ENCODE results near the gene SPTBN5. TPM values are rescaled to one million over a fixed set of nuclear protein-coding genes. Genes with fewer than 3 reads are reported as not detected.

The SPTBN5 gene
- total and polyA plus RNA-seq, 8 donors = 0.32 to 11.4 (median 0.84) TPM

DNA sequence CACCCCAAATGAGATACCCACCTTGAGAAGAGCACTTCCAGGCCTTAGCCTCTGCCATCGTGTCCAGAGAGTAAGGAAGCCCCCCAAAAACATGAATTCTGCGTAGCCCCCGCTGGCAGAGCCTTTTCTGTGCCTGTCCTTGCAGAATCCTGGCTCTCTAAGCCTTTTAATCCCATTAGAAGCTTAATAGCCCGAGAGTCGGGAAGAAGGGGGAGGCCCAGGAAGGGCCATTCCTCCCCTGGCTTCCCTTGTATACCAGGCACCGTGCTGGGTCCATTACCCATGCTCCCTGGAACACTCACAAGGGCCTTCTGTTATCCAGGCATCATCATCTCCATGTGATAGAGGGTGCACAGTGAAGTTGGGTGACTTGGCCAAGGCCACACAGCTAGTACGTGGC is 7.1 kb downstream of the SPTBN5 start:
- no peak for FAIRE-seq
- intact Hi-C loops (cut with DNase I) = no loop called here
- no peak for DNase-seq
- Histone ChIP-seq H3K9me3 (no peaks in the 10 kb centered on the region), H3K4me3 (no peak overlapping the region), H3K36me3 (no peaks in the 10 kb centered on the region), H3K27ac (no peak overlapping the region), H3K4me1 (peaks cover 0 to 9% (median 7%) of the 10 kb centered on the region in 3 donors), H3K27me3 (no peaks in the 10 kb centered on the region)
- ATAC-seq = no peak
- WGBS, 2 donors = 89 to 91% methylated on average over 7 of the region's 7 CpGs
- TF ChIP-seq, protein P1, sequence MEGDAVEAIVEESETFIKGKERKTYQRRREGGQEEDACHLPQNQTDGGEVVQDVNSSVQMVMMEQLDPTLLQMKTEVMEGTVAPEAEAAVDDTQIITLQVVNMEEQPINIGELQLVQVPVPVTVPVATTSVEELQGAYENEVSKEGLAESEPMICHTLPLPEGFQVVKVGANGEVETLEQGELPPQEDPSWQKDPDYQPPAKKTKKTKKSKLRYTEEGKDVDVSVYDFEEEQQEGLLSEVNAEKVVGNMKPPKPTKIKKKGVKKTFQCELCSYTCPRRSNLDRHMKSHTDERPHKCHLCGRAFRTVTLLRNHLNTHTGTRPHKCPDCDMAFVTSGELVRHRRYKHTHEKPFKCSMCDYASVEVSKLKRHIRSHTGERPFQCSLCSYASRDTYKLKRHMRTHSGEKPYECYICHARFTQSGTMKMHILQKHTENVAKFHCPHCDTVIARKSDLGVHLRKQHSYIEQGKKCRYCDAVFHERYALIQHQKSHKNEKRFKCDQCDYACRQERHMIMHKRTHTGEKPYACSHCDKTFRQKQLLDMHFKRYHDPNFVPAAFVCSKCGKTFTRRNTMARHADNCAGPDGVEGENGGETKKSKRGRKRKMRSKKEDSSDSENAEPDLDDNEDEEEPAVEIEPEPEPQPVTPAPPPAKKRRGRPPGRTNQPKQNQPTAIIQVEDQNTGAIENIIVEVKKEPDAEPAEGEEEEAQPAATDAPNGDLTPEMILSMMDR (IDR thresholded peaks at IDR 0.05) = no peak

DNA sequence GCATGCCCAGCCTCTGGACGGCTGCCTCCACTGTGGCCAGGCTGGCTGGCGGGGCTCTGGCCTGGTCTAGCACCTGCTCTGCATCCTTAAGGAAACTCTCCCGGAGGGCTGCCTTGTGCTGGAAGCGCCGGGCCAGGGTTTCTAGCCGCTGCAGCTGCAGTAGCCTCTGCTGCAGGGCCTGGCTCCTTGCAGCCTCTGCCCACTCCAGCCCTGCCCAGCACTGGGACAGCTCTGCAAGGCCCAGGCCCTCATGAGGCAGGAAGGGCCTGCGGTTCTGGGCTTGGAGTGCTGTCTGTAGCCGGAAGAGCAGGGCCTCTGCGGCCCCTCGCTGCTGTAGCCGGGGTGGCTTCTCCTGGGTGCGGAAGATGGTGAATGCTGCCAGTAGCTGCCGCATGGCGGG is 8.0 kb downstream of the SPTBN5 start:
- peaks cover 0 to 9% (median 7%) of the 10 kb centered on the region in 3 donors for H3K4me1 ChIP-seq
- ATAC-seq = no peak
- no peaks in the 10 kb centered on the region for H3K9me3 ChIP-seq
- no peaks in the 10 kb centered on the region for H3K36me3 ChIP-seq
- H3K4me3 ChIP-seq = no peak overlapping the region
- peak in 1 of 6 donors; percentile 63 for DNase-seq
- TF ChIP-seq, protein P1 (IDR thresholded peaks at IDR 0.05) = no peak
- no peak overlapping the region for H3K27ac ChIP-seq
- 96 to 97% methylated on average over 14 of the region's 14 CpGs for WGBS, 2 donors
- intact Hi-C loops (cut with DNase I) = no loop called here
- no peak for FAIRE-seq
- no peaks in the 10 kb centered on the region for H3K27me3 ChIP-seq

DNA sequence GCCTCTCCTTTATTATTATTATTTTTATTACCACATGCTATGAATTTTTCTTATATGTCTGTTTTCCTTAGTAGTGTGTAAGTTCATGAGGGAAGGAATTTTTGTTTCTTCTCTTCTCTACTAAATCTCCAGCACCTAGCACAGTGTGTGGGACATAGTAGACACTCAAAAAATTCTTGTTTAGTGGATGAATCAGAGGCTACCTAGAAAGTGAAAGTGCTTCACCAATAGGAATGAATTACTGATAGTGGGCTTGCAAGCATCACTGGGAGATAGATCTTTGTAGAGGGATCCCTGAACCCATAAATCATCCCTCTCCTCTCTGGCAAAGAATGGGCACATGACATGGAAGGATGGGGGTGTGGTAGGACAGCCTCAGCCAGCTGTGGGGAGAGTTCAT is 8.5 kb downstream of the SPTBN5 start:
- Histone ChIP-seq H3K4me3 (no peak overlapping the region), H3K27me3 (no peaks in the 10 kb centered on the region), H3K4me1 (peaks cover 0 to 9% (median 7%) of the 10 kb centered on the region in 3 donors), H3K27ac (no peak overlapping the region), H3K9me3 (no peaks in the 10 kb centered on the region), H3K36me3 (no peaks in the 10 kb centered on the region)
- TF ChIP-seq, protein P1 (IDR thresholded peaks at IDR 0.05) = no peak
- no peak for ATAC-seq
- FAIRE-seq = no peak
- DNase-seq = no peak
- intact Hi-C loops (cut with DNase I) = no loop called here

DNA sequence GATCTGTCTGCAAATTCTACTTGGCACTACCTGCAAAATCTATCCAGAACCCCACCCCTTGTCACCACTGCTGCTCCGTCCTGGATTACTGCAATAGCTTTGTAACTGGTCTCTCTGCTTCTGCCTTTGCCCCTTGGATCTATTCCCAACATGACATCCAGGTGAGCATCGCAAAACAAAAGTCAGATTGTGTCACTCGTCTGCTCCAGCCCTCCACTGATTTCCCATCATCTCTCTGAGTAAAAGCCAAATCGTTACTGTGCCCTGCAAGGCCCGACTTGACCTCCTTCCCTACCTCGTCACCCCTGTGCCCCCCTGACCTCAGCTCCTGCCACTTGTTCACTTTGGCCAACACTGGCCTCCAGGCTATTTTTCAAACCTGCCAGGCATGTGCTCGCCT is 9.4 kb downstream of the SPTBN5 start:
- DNase-seq (peak in 1 of 6 donors; percentile 13), ATAC-seq (no peak), FAIRE-seq (no peak)
- intact Hi-C loops (cut with DNase I) = no loop called here
- Histone ChIP-seq H3K27me3 (no peaks in the 10 kb centered on the region), H3K27ac (no peak overlapping the region), H3K4me1 (peaks cover 0 to 9% (median 7%) of the 10 kb centered on the region in 3 donors), H3K36me3 (no peaks in the 10 kb centered on the region), H3K4me3 (no peak overlapping the region), H3K9me3 (no peaks in the 10 kb centered on the region)
- TF ChIP-seq, protein P1 (IDR thresholded peaks at IDR 0.05) = no peak
- WGBS, 2 donors = 76 to 85% methylated on average over 7 of the region's 7 CpGs

DNA sequence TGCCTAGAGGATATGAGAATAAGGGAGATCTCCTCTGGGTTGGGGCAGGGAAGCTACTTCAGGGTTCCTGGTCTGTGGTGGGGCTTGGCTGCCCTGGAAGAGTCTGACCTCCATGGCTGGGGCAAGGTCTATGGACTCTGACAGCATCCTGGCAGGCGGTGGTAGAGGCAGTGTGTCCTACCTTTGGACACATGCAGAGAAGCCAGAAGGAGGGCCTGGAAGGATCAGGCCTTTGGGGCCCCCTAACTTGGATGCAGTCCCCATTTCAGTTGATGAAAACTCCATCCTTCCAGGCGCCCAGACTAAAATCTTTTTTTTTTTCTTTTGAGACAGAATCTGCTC is 10.4 kb downstream of the SPTBN5 start:
- DNase-seq (no peak), FAIRE-seq (no peak), ATAC-seq (no peak)
- no peak overlapping the region for H3K4me3 ChIP-seq
- TF ChIP-seq, protein P1 (IDR thresholded peaks at IDR 0.05) = no peak
- WGBS, 2 donors = 90 to 95% methylated on average over 2 of the region's 2 CpGs
- H3K9me3 ChIP-seq = no peaks in the 10 kb centered on the region
- intact Hi-C loops (cut with DNase I) = no loop called here
- H3K36me3 ChIP-seq = no peaks in the 10 kb centered on the region
- peaks cover 0 to 9% (median 7%) of the 10 kb centered on the region in 3 donors for H3K4me1 ChIP-seq
- no peaks in the 10 kb centered on the region for H3K27me3 ChIP-seq
- H3K27ac ChIP-seq = no peak overlapping the region

All from pancreas (tissue), 10 donors.